A549 (cell line): ENCODE results near the gene PRKCZ. TPM values are rescaled to one million over a fixed set of nuclear protein-coding genes. Genes with fewer than 3 reads are reported as not detected.

ENCODE experiments used
- ATAC-seq, 2 experiments: fragments of 200-7000 bp in 1 of 2; fragments of >200 bp in 1 of 2; cut with Nextera tagmentation in 1 of 2; cut with Tn5 transposase in 1 of 2; 3 replicates each; pipeline versions ENCODE4 v1.8.0 to v1.9.1; 2018 to 2020; ENCODE audit warnings: mild to moderate bottlenecking in 1 of 2, moderate library complexity in 1 of 2
- CTCF ChIA-PET: fragments of 300-600 bp; sonication (Branson Sonifier 250); formaldehyde crosslinking; extraction: SDS; loops from one replicate; lab custom pipeline; 2021; ENCODE audit warnings: antibody characterized with exemption, inconsistent platforms; lab: Yijun Ruan, JAX
- POLR2A ChIA-PET: fragments of 350-600 bp; formaldehyde crosslinking; extraction: SDS; loops from one replicate; lab custom pipeline; 2021; ENCODE audit warnings: antibody characterized with exemption, inconsistent platforms; lab: Yijun Ruan, JAX
- DNase-seq, 2 experiments: peaks; one replicate each; pipeline versions ENCODE4 v3.0.0 to v3.0.0-alpha.2; 2011 to 2016; ENCODE audit warnings: low read depth in 1 of 2, low spot score in 1 of 2
- FAIRE-seq: peaks from 2 replicates; lab custom pipeline; 2011; peaks lifted over from hg19 to GRCh38; lab: Jason Lieb, UNC
- H3K27ac ChIP-seq, 2 experiments: fragments of >200 bp; sonication (Bioruptor Twin); formaldehyde crosslinking; 3 replicates each; pipeline ENCODE4 v1.5.1; 2016 to 2017
- H3K4me1 ChIP-seq: fragments of >200 bp; sonication (Bioruptor Twin); formaldehyde crosslinking; 3 replicates; pipeline ENCODE4 v1.6.1; 2016
- H3K4me2 ChIP-seq: fragments of >200 bp; sonication (Bioruptor Twin); formaldehyde crosslinking; 3 replicates; pipeline ENCODE4 v1.6.1; 2016
- H3K4me3 ChIP-seq: fragments of >200 bp; sonication (Bioruptor Twin); formaldehyde crosslinking; 3 replicates; pipeline ENCODE4 v1.5.1; 2016
- H3K9me3 ChIP-seq: fragments of >200 bp; sonication (Bioruptor Twin); formaldehyde crosslinking; 3 replicates; pipeline ENCODE4 v1.6.1; 2016
- BHLHE40 ChIP-seq: IDR thresholded peaks from 2 replicates; pipeline ENCODE4 v1.6.1; 2012; ENCODE audit warnings: low read depth, low read length, inconsistent platforms
- CHD2 ChIP-seq: fragments of 150-350 bp; IDR thresholded peaks from 2 replicates; pipeline ENCODE4 v1.6.1; 2014; ENCODE audit warnings: low read length; ENCODE audit not compliant: partially characterized antibody
- EP300 ChIP-seq, 2 experiments: fragments of >200 bp; sonication (Bioruptor Twin); formaldehyde crosslinking; IDR thresholded peaks; 2 replicates in 1 of 2; 3 replicates in 1 of 2; pipeline ENCODE4 v1.6.1; 2016 to 2017
- ESRRA ChIP-seq: fragments of 150-350 bp; IDR thresholded peaks from 2 replicates; pipeline ENCODE4 v1.6.1; 2014; ENCODE audit warnings: mild to moderate bottlenecking, low read length, borderline replicate concordance
- FOSL2 ChIP-seq, 2 experiments: fragments of 450-650 bp in 1 of 2; fragments of >200 bp in 1 of 2; sonication (Bioruptor Twin) in 1 of 2; formaldehyde crosslinking; IDR thresholded peaks; 2 replicates each; pipeline versions ENCODE4 v1.5.0 to v1.6.1; 2016 to 2020; ENCODE audit warnings: mild to moderate bottlenecking in 1 of 2, moderate library complexity in 1 of 2
- FOXS1 ChIP-seq: fragments of 250-450 bp; sonication (Bioruptor Pico); IDR thresholded peaks from 2 replicates; pipeline ENCODE4 v1.5.0; 2020; ENCODE audit warnings: mild to moderate bottlenecking, moderate library complexity
- GATA3 ChIP-seq: IDR thresholded peaks from 2 replicates; pipeline ENCODE4 v1.6.1; 2012; ENCODE audit warnings: borderline replicate concordance
- HOXB13 ChIP-seq: fragments of 250-450 bp; sonication (Bioruptor Pico); IDR thresholded peaks from 2 replicates; pipeline ENCODE4 v1.5.0; 2020; ENCODE audit warnings: low read depth, mild to moderate bottlenecking, moderate library complexity
- MAZ ChIP-seq: fragments of 150-350 bp; IDR thresholded peaks from 2 replicates; pipeline ENCODE4 v1.6.1; 2014; ENCODE audit warnings: antibody characterized with exemption, low read depth, low read length, borderline replicate concordance
- NPAS2 ChIP-seq: fragments of 250-450 bp; sonication (Bioruptor Pico); IDR thresholded peaks from 2 replicates; pipeline ENCODE4 v1.8.0; 2022; ENCODE audit warnings: mild to moderate bottlenecking, moderate library complexity, borderline replicate concordance
- RAD21 ChIP-seq, 2 experiments: fragments of >200 bp in 1 of 2; sonication (Bioruptor Twin) in 1 of 2; formaldehyde crosslinking in 1 of 2; IDR thresholded peaks in 1 of 2; conservative IDR thresholded peaks in 1 of 2; 2 replicates in 1 of 2; 3 replicates in 1 of 2; pipeline ENCODE4 v1.6.1; 2012 to 2018; ENCODE audit warnings: inconsistent platforms in 1 of 2
- RARB ChIP-seq: fragments of 250-450 bp; sonication (Bioruptor Pico); IDR thresholded peaks from 2 replicates; pipeline ENCODE4 v1.8.0; 2021; ENCODE audit warnings: mild to moderate bottlenecking, moderate library complexity
- TP53 ChIP-seq: fragments of 250-450 bp; sonication (Bioruptor Pico); IDR thresholded peaks from 2 replicates; pipeline ENCODE4 v1.5.0; 2021; ENCODE audit warnings: mild to moderate bottlenecking, moderate library complexity
- ZNF302 ChIP-seq: fragments of 250-450 bp; sonication (Bioruptor Pico); IDR thresholded peaks from 2 replicates; pipeline ENCODE4 v1.9.0; 2021; ENCODE audit warnings: inconsistent platforms, mild to moderate bottlenecking, moderate library complexity
- ZSCAN20 ChIP-seq: fragments of 250-450 bp; sonication (Bioruptor Pico); IDR thresholded peaks from 2 replicates; pipeline ENCODE4 v1.8.0; 2022; ENCODE audit warnings: mild to moderate bottlenecking, moderate library complexity
- WGBS: methylation state at CpG from one replicate; pipeline ENCODE4 v1.1.6; 2017; ENCODE audit errors: missing lambda C conversion rate; 5-methylcytosine and 5-hydroxymethylcytosine counted together
- polyA plus RNA-seq, 4 experiments: library from polyadenylated mRNA; depleted of rRNA in 3 of 4; stranded (reverse); fragments of >200 nt; fragmentation: RNase III in 1 of 4; extraction: RNeasy Plus Mini Kit Qiagen cat#74134 plus additional on column Dnase treatment in 1 of 4; gene quantifications; 2 replicates in 3 of 4; 3 replicates in 1 of 4; pipeline ENCODE4 v1.2.3, GENCODE V29; 2011 to 2017
- TF ChIP-seq, protein P1 (sequence below): fragments of 250-450 bp; sonication (Bioruptor Pico); IDR thresholded peaks from 2 replicates; pipeline ENCODE4 v1.5.0; 2021; ENCODE audit warnings: mild to moderate bottlenecking, moderate library complexity, borderline replicate concordance
- TF ChIP-seq, protein P2 (sequence below): fragments of 200-600 bp; sonication (generic); IDR thresholded peaks from 2 replicates; pipeline ENCODE4 v1.6.1; 2016; ENCODE audit warnings: antibody characterized with exemption, mild to moderate bottlenecking, moderate library complexity
- TF ChIP-seq, protein P3 (sequence below): fragments of 150-350 bp; IDR thresholded peaks from 2 replicates; pipeline ENCODE4 v1.6.1; 2014; ENCODE audit warnings: low read depth, mild to moderate bottlenecking, low read length
- TF ChIP-seq, protein P4 (sequence below): fragments of >200 bp; sonication (Bioruptor Twin); formaldehyde crosslinking; IDR thresholded peaks from 2 replicates; pipeline ENCODE4 v1.6.1; 2016

Gene PRKCZ
- polyA plus RNA-seq, 2 of the 4 experiments (the other 2 are of a cell fraction) = 9.5 to 9.8 TPM

DNA sequence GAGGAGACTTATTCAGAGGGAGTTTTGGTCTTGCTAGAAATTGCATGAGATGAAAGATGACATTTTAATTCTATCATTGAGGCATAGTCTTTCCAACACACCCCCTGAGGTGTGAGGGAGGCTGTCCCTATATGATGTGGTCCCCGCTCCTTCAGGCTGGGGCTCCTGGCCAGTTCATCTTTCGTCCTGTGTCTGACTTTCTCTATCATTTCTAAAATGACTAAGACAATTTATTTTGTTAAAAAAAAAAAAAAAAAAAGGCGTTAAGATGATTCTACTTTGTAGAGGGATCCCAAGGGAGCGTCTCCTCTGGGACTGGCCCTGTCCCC is 50.5 kb downstream of the PRKCZ start:
- TF ChIP-seq, protein P1, sequence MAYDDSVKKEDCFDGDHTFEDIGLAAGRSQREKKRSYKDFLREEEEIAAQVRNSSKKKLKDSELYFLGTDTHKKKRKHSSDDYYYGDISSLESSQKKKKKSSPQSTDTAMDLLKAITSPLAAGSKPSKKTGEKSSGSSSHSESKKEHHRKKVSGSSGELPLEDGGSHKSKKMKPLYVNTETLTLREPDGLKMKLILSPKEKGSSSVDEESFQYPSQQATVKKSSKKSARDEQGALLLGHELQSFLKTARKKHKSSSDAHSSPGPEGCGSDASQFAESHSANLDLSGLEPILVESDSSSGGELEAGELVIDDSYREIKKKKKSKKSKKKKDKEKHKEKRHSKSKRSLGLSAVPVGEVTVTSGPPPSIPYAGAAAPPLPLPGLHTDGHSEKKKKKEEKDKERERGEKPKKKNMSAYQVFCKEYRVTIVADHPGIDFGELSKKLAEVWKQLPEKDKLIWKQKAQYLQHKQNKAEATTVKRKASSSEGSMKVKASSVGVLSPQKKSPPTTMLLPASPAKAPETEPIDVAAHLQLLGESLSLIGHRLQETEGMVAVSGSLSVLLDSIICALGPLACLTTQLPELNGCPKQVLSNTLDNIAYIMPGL (CRISPR knock-in tag) = no peak
- TF ChIP-seq EP300 (IDR thresholded peaks at IDR 0.05) = no peak
- no peak for TF ChIP-seq FOXS1
- TF ChIP-seq ZNF302 = no peak
- no peak for TF ChIP-seq RAD21 (conservative IDR thresholded peaks at IDR 0.05 in 1 of 2, IDR thresholded peaks at IDR 0.05 in 1 of 2)
- TF ChIP-seq, protein P2, sequence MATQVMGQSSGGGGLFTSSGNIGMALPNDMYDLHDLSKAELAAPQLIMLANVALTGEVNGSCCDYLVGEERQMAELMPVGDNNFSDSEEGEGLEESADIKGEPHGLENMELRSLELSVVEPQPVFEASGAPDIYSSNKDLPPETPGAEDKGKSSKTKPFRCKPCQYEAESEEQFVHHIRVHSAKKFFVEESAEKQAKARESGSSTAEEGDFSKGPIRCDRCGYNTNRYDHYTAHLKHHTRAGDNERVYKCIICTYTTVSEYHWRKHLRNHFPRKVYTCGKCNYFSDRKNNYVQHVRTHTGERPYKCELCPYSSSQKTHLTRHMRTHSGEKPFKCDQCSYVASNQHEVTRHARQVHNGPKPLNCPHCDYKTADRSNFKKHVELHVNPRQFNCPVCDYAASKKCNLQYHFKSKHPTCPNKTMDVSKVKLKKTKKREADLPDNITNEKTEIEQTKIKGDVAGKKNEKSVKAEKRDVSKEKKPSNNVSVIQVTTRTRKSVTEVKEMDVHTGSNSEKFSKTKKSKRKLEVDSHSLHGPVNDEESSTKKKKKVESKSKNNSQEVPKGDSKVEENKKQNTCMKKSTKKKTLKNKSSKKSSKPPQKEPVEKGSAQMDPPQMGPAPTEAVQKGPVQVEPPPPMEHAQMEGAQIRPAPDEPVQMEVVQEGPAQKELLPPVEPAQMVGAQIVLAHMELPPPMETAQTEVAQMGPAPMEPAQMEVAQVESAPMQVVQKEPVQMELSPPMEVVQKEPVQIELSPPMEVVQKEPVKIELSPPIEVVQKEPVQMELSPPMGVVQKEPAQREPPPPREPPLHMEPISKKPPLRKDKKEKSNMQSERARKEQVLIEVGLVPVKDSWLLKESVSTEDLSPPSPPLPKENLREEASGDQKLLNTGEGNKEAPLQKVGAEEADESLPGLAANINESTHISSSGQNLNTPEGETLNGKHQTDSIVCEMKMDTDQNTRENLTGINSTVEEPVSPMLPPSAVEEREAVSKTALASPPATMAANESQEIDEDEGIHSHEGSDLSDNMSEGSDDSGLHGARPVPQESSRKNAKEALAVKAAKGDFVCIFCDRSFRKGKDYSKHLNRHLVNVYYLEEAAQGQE = no peak
- no peak for TF ChIP-seq ZSCAN20
- TF ChIP-seq BHLHE40 = no peak
- no peak for TF ChIP-seq CHD2
- TF ChIP-seq, protein P3, sequence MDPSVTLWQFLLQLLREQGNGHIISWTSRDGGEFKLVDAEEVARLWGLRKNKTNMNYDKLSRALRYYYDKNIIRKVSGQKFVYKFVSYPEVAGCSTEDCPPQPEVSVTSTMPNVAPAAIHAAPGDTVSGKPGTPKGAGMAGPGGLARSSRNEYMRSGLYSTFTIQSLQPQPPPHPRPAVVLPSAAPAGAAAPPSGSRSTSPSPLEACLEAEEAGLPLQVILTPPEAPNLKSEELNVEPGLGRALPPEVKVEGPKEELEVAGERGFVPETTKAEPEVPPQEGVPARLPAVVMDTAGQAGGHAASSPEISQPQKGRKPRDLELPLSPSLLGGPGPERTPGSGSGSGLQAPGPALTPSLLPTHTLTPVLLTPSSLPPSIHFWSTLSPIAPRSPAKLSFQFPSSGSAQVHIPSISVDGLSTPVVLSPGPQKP = no peak
- no peak for TF ChIP-seq GATA3
- TF ChIP-seq, protein P4, sequence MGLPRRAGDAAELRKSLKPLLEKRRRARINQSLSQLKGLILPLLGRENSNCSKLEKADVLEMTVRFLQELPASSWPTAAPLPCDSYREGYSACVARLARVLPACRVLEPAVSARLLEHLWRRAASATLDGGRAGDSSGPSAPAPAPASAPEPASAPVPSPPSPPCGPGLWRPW = no peak
- no peak for TF ChIP-seq TP53 (CRISPR knock-in tag)
- TF ChIP-seq FOSL2 (IDR thresholded peaks at IDR 0.05) = no peak
- no peak for TF ChIP-seq FOSL2 (CRISPR knock-in tag; IDR thresholded peaks at IDR 0.05)
- 88% methylated on average over 4 of the region's 4 CpGs for WGBS
- no peak overlapping the region for H3K4me2 ChIP-seq
- FAIRE-seq = no peak
- H3K9me3 ChIP-seq = 0 out of 3 replicates have a peak, but pooled peaks cover 3% of the 10 kb centered on the region
- ChIA-PET CTCF (no interaction called here), POLR2A (no interaction called here)
- H3K4me1 ChIP-seq = no peaks in the 10 kb centered on the region
- no peak overlapping the region for H3K27ac ChIP-seq
- no peak for ATAC-seq
- no peak for DNase-seq
- H3K4me3 ChIP-seq = no peak overlapping the region

DNA sequence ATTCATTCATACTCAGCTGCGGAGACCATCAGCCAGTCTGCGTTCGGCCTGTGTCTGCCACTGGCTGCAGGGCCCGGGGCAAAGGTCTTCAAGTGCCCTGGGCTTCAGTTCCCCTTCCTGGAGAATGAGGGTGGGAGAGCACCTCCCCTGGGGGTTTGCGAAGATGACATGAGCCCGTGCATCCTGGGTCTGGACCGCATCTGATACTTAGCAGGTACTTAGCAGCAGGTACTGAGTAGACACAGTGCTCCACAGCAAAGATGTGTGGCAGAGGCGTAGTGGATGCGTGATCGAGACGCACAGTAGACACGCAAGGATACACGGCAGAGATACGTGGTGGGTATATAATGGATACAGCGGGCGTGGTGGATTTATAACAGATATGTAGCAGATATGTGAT is 51.3 kb downstream of the PRKCZ start:
- WGBS = 96% methylated on average over 15 of the region's 16 CpGs
- no peak for ATAC-seq
- Histone ChIP-seq H3K4me3 (no peak overlapping the region), H3K9me3 (0 out of 3 replicates have a peak, but pooled peaks cover 3% of the 10 kb centered on the region), H3K27ac (no peak overlapping the region), H3K4me1 (no peaks in the 10 kb centered on the region), H3K4me2 (no peak overlapping the region)
- FAIRE-seq = no peak
- no peak for DNase-seq
- TF ChIP-seq HOXB13 (CRISPR knock-in tag) = no peak
- TF ChIP-seq RARB (CRISPR knock-in tag) = no peak
- no peak for TF ChIP-seq NPAS2
- TF ChIP-seq ESRRA = no peak
- TF ChIP-seq, protein P4 = no peak
- TF ChIP-seq MAZ = no peak
- POLR2A ChIA-PET = no interaction called here
- CTCF ChIA-PET = no interaction called here
